ENCODE measurements around the gene PLEKHA7.

- TF ChIP-seq EZH2phosphoT487 (IDR thresholded peaks at IDR 0.05; ENCODE audit: borderline replicate concordance, low read depth, low read length) (no peak), CTCF (conservative IDR thresholded peaks at IDR 0.05; ENCODE audit: low read length) (no peak)
These were observed 182.0 kb downstream of the PLEKHA7 start for GRCh38 chr11:16832193-16832539.
